ENCODE data around the gene PON1.

PON1 gene

DNA sequence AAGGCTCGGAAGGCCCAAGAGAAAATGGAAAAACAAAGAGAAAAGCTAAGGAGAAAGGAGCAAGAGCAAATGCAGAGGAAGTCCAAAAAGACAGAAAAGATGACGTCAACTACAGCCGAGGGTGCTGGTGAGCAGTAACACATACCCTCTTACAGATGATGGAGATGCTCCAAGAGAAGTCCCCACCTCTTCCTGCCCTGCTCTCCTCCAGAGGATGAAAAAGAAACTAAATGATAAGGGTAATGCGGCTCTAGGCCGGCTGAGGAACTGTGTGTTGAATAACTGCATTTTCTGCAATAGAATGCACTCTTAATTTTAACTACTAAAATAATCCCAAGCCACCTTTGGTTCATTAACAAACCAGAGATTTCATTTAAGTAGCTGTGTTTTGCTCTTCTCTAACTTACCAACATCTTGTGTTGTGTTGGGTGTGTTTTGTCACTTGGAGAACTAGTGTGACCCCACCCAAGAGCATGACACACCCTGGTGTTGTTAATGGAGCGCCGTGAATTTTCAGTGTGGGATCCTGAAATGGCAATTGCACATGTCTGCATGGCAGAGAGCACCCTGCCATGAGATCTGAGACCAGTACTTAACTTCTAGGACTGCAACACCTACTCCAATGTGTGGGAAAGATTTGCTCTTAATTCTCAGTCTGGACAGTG is 34.0 kb downstream of the PON1 start:
- Histone ChIP-seq H3K36me3 (ENCODE audit: control insufficient read depth in 1 of 2, insufficient read depth in 2 of 2, low read length in 2 of 2) (no peaks in the 10 kb centered on the region), H3K27me3 (ENCODE audit: low read depth, low read length) (no peaks in the 10 kb centered on the region), H3K27ac (ENCODE audit: low read length) (no peak overlapping the region), H3K9me3 (ENCODE audit: control insufficient read depth in 1 of 2, low read length in 2 of 2) (no peaks in the 10 kb centered on the region), H3K4me3 (ENCODE audit: low read depth in 1 of 2, low read length in 2 of 2) (no peak overlapping the region), H3K4me1 (ENCODE audit: control insufficient read depth in 1 of 2, insufficient read depth in 2 of 2, low read length in 2 of 2) (no peaks in the 10 kb centered on the region)

- Histone ChIP-seq H3K9me3 (ENCODE audit: control insufficient read depth in 1 of 2, low read length in 2 of 2) (no peaks in the 10 kb centered on the region), H3K4me3 (ENCODE audit: low read depth in 1 of 2, low read length in 2 of 2) (no peak overlapping the region), H3K27me3 (ENCODE audit: low read depth, low read length) (no peaks in the 10 kb centered on the region), H3K36me3 (ENCODE audit: control insufficient read depth in 1 of 2, insufficient read depth in 2 of 2, low read length in 2 of 2) (no peaks in the 10 kb centered on the region), H3K4me1 (ENCODE audit: control insufficient read depth in 1 of 2, insufficient read depth in 2 of 2, low read length in 2 of 2) (no peaks in the 10 kb centered on the region), H3K27ac (ENCODE audit: low read length) (no peak overlapping the region)
These were observed 38.2 kb downstream of the PON1 start for GRCh38 chr7:95286096-95286495.

GRCh38 chr7:95279417-95279816 is 44.9 kb downstream of the PON1 start:
- H3K9me3 ChIP-seq (ENCODE audit: control insufficient read depth in 1 of 2, low read length in 2 of 2): no peaks in the 10 kb centered on the region

GRCh38 chr7:95276114-95276513 is 48.2 kb downstream of the PON1 start:
- no peaks in the 10 kb centered on the region for H3K4me1 ChIP-seq (ENCODE audit: control insufficient read depth in 1 of 2, insufficient read depth in 2 of 2, low read length in 2 of 2)
- H3K36me3 ChIP-seq (ENCODE audit: control insufficient read depth in 1 of 2, insufficient read depth in 2 of 2, low read length in 2 of 2): peaks cover 0 to 4% of the 10 kb centered on the region in 2 donors
- H3K27me3 ChIP-seq (ENCODE audit: low read depth, low read length): no peaks in the 10 kb centered on the region
- H3K4me3 ChIP-seq (ENCODE audit: low read depth in 1 of 2, low read length in 2 of 2): no peak overlapping the region
- H3K9me3 ChIP-seq (ENCODE audit: control insufficient read depth in 1 of 2, low read length in 2 of 2): no peaks in the 10 kb centered on the region
- H3K27ac ChIP-seq (ENCODE audit: low read length): no peak overlapping the region

More at GRCh38 chr7:95279417-95279816, 44.9 kb downstream of the PON1 start:
- H3K4me3 ChIP-seq (ENCODE audit: low read depth in 1 of 2, low read length in 2 of 2): no peak overlapping the region
- H3K27ac ChIP-seq (ENCODE audit: low read length): no peak overlapping the region
- no peaks in the 10 kb centered on the region for H3K4me1 ChIP-seq (ENCODE audit: control insufficient read depth in 1 of 2, insufficient read depth in 2 of 2, low read length in 2 of 2)
- no peaks in the 10 kb centered on the region for H3K27me3 ChIP-seq (ENCODE audit: low read depth, low read length)
- peaks cover 0 to 4% of the 10 kb centered on the region in 2 donors for H3K36me3 ChIP-seq (ENCODE audit: control insufficient read depth in 1 of 2, insufficient read depth in 2 of 2, low read length in 2 of 2)

DNA sequence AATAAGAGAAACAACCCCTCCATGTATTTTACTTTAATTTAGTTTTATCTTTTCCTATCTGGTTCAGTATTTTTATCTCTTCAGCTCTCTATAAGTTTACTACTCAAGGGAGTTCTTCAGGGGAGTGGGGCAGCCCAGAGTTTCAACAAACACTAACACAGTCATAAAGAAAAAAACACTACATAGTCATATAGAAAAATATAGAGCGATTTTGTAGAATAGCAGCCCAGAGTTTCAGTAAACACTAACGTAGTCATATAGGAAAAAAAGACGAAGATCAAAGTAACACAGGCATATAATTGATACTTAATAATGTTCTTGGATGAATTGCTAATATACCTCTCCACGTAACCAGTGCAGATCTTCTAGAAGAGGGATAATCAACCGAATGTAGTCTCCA is 54.7 kb downstream of the PON1 start:
- Histone ChIP-seq H3K4me1 (ENCODE audit: control insufficient read depth in 1 of 2, insufficient read depth in 2 of 2, low read length in 2 of 2) (no peaks in the 10 kb centered on the region), H3K27ac (ENCODE audit: low read length) (no peak overlapping the region)

GRCh38 chr7:95267754-95268153 is 56.6 kb downstream of the PON1 start:
- Histone ChIP-seq H3K4me1 (ENCODE audit: control insufficient read depth in 1 of 2, insufficient read depth in 2 of 2, low read length in 2 of 2) (no peaks in the 10 kb centered on the region), H3K27ac (ENCODE audit: low read length) (no peak overlapping the region), H3K4me3 (ENCODE audit: low read depth in 1 of 2, low read length in 2 of 2) (no peak overlapping the region), H3K36me3 (ENCODE audit: control insufficient read depth in 1 of 2, insufficient read depth in 2 of 2, low read length in 2 of 2) (peaks cover 0 to 16% of the 10 kb centered on the region in 2 donors), H3K27me3 (ENCODE audit: low read depth, low read length) (no peaks in the 10 kb centered on the region), H3K9me3 (ENCODE audit: control insufficient read depth in 1 of 2, low read length in 2 of 2) (no peaks in the 10 kb centered on the region)

More for the DNA sequence above, 54.7 kb downstream of the PON1 start:
- Histone ChIP-seq H3K9me3 (ENCODE audit: control insufficient read depth in 1 of 2, low read length in 2 of 2) (no peaks in the 10 kb centered on the region), H3K4me3 (ENCODE audit: low read depth in 1 of 2, low read length in 2 of 2) (no peak overlapping the region), H3K27me3 (ENCODE audit: low read depth, low read length) (no peaks in the 10 kb centered on the region), H3K36me3 (ENCODE audit: control insufficient read depth in 1 of 2, insufficient read depth in 2 of 2, low read length in 2 of 2) (peaks cover 0 to 16% of the 10 kb centered on the region in 2 donors)

DNA sequence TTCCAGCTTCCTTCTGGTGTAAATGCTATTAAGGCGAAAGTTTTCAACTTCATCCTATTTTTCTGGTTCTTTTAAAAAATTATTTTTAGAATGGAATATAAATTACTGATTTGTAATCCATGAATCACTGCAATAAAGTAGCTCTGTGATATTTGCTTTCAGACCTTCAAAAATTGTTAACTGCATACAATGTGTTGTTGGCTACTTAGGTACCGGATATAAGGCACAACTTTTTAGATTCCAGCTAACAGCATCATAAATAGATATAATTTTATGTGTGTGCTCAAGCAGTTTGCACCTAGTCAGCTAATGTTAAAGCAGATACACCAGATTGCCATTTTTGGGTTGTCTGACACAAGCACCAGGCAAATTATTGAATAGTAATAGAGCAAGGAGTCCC is 58.7 kb downstream of the PON1 start:
- Histone ChIP-seq H3K4me3 (ENCODE audit: low read depth in 1 of 2, low read length in 2 of 2) (no peak overlapping the region), H3K36me3 (ENCODE audit: control insufficient read depth in 1 of 2, insufficient read depth in 2 of 2, low read length in 2 of 2) (peaks cover 0 to 16% of the 10 kb centered on the region in 2 donors), H3K27me3 (ENCODE audit: low read depth, low read length) (no peaks in the 10 kb centered on the region), H3K4me1 (ENCODE audit: control insufficient read depth in 1 of 2, insufficient read depth in 2 of 2, low read length in 2 of 2) (no peaks in the 10 kb centered on the region), H3K27ac (ENCODE audit: low read length) (no peak overlapping the region), H3K9me3 (ENCODE audit: control insufficient read depth in 1 of 2, low read length in 2 of 2) (no peaks in the 10 kb centered on the region)

- H3K27me3 ChIP-seq (ENCODE audit: low read depth, low read length): no peaks in the 10 kb centered on the region
- no peaks in the 10 kb centered on the region for H3K9me3 ChIP-seq (ENCODE audit: control insufficient read depth in 1 of 2, low read length in 2 of 2)
- no peak overlapping the region for H3K4me3 ChIP-seq (ENCODE audit: low read depth in 1 of 2, low read length in 2 of 2)
- no peak overlapping the region for H3K27ac ChIP-seq (ENCODE audit: low read length)
- H3K4me1 ChIP-seq (ENCODE audit: control insufficient read depth in 1 of 2, insufficient read depth in 2 of 2, low read length in 2 of 2): no peaks in the 10 kb centered on the region
- peaks cover 0 to 9% of the 10 kb centered on the region in 2 donors for H3K36me3 ChIP-seq (ENCODE audit: control insufficient read depth in 1 of 2, insufficient read depth in 2 of 2, low read length in 2 of 2)
These were observed 59.9 kb downstream of the PON1 start for GRCh38 chr7:95264363-95264891.

- Histone ChIP-seq H3K4me3 (ENCODE audit: low read depth in 1 of 2, low read length in 2 of 2) (no peak overlapping the region), H3K27me3 (ENCODE audit: low read depth, low read length) (no peaks in the 10 kb centered on the region), H3K27ac (ENCODE audit: low read length) (no peak overlapping the region), H3K36me3 (ENCODE audit: control insufficient read depth in 1 of 2, insufficient read depth in 2 of 2, low read length in 2 of 2) (peaks cover 0 to 5% of the 10 kb centered on the region in 2 donors), H3K9me3 (ENCODE audit: control insufficient read depth in 1 of 2, low read length in 2 of 2) (no peaks in the 10 kb centered on the region), H3K4me1 (ENCODE audit: control insufficient read depth in 1 of 2, insufficient read depth in 2 of 2, low read length in 2 of 2) (no peaks in the 10 kb centered on the region)
These were observed 60.5 kb downstream of the PON1 start for GRCh38 chr7:95263785-95264362.

DNA sequence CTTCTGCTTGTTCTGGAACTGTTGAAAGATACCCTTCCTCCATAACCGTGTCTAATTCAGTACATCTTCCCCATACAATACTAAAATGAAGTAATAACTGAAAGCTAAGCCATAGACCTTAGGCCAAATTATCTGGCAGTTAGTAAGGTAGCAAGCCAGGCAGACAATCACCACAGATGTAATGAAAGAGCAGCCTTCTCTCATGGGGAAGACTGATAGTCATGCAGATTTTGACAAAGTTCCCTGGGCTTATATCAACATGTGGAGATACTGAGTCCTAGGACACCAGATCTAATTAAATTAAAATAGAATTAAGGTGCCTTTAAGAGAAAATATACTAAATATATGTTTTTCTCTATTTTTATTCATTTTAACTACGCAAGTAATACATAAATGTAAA is 61.5 kb downstream of the PON1 start:
- Histone ChIP-seq H3K9me3 (ENCODE audit: control insufficient read depth in 1 of 2, low read length in 2 of 2) (no peaks in the 10 kb centered on the region), H3K36me3 (ENCODE audit: control insufficient read depth in 1 of 2, insufficient read depth in 2 of 2, low read length in 2 of 2) (no peaks in the 10 kb centered on the region), H3K4me3 (ENCODE audit: low read depth in 1 of 2, low read length in 2 of 2) (no peak overlapping the region), H3K4me1 (ENCODE audit: control insufficient read depth in 1 of 2, insufficient read depth in 2 of 2, low read length in 2 of 2) (no peaks in the 10 kb centered on the region), H3K27me3 (ENCODE audit: low read depth, low read length) (no peaks in the 10 kb centered on the region), H3K27ac (ENCODE audit: low read length) (no peak overlapping the region)

GRCh38 chr7:95261895-95262415 is 62.4 kb downstream of the PON1 start:
- H3K9me3 ChIP-seq (ENCODE audit: control insufficient read depth in 1 of 2, low read length in 2 of 2): no peaks in the 10 kb centered on the region
- no peak overlapping the region for H3K4me3 ChIP-seq (ENCODE audit: low read depth in 1 of 2, low read length in 2 of 2)
- H3K27ac ChIP-seq (ENCODE audit: low read length): no peak overlapping the region
- H3K36me3 ChIP-seq (ENCODE audit: control insufficient read depth in 1 of 2, insufficient read depth in 2 of 2, low read length in 2 of 2): no peaks in the 10 kb centered on the region
- H3K4me1 ChIP-seq (ENCODE audit: control insufficient read depth in 1 of 2, insufficient read depth in 2 of 2, low read length in 2 of 2): no peaks in the 10 kb centered on the region
- no peaks in the 10 kb centered on the region for H3K27me3 ChIP-seq (ENCODE audit: low read depth, low read length)
